ENCODE results near the gene DEPDC7. TPM values are rescaled to one million over a fixed set of nuclear protein-coding genes. Genes with fewer than 3 reads are reported as not detected.
A peak's percentile ranks its signal among the peaks of the same experiment; 100 is the strongest.

Gene DEPDC7
- total and polyA plus RNA-seq, 2 of the 13 experiments (the other 11 are each of a cell fraction or from before 2014, with no cell fraction given): 17.3 to 33.3 TPM

DNA sequence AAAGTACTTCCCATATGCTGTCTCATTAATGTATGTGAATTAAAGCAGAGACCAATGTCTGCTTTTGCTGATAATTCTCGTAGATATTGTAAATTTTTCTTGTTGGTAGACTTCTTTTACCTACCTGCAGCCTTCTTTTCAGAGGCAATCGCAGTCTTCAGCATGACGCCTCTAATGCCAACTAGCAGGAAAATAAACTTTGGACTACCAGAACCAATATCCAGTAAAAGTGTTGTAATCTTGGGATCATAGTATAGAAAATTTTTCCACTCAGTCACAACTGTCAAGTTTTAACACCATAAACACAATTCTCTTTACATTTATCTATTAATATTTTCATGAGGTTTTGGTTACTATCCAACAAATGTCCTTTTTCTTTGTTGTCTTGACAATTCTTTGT lies 2.3 kb downstream of the DEPDC7 start (continued):
- TF ChIP-seq KDM5A (IDR thresholded peaks at IDR 0.05; ENCODE audit: borderline replicate concordance, low read length): no peak; the same call in 1 of the 2 replicates

DNA sequence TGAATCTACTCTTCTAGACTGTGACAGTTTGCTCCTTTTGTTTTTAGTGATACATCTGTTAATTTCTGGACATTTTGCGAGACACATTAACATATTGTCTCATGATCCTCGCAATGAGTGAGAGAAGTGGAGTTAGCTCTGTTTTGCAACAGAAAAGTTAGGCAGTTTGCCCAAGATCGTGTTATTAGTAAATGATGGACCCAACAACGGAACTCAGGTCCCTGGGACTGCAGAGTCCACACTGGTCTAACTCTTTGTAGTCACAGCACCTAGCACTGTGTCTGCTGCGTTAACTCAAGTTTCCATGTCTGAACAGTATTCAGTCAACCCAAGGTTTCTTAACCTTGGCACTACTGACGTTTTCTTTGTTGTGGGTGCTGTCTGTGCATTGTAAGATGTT lies 3.2 kb downstream of the DEPDC7 start:
- Histone ChIP-seq H3K79me2 (ENCODE audit: insufficient read depth, low read length) (peaks cover 73% of the 10 kb centered on the region), H4K20me1 (ENCODE audit: insufficient read depth, low read length) (no peaks in the 10 kb centered on the region), H3K27me3 (ENCODE audit: control insufficient read depth in 1 of 2, insufficient read depth in 2 of 2, low read length in 2 of 2) (no peaks in the 10 kb centered on the region), H3K36me3 (replicated peaks in 1 of 2; ENCODE audit: control insufficient read depth in 1 of 2, insufficient read depth in 2 of 2, low read length in 2 of 2) (no peaks in the 10 kb centered on the region), H3K4me1 (ENCODE audit: insufficient read depth, low read length) (peaks cover 67% of the 10 kb centered on the region), H3K9me3 (ENCODE audit: low read length) (no peaks in the 10 kb centered on the region), H3K9ac (ENCODE audit: insufficient read depth, low read depth, low read length) (no peak overlapping the region; the same call in 1 of the 2 replicates), H3K27ac (ENCODE audit: extremely low read length, insufficient read depth, low read length) (peak overlapping the region; percentile 86), H3K4me3 (replicated peaks in 1 of 3; ENCODE audit: insufficient read depth in 1 of 3, low read depth in 2 of 3, low read length in 3 of 3) (peak overlapping the region in 1 of 3 experiments; percentile 32; a peak in 2 of 6 replicates), H2AFZ (ENCODE audit: low read length) (no peak overlapping the region), H3K4me2 (ENCODE audit: low read depth, low read length) (peak overlapping the region; percentile 80)
- ChIA-PET POLR2A (no interaction called here), CTCF (ENCODE audit: low intra/inter-chr PET ratio, low total read pairs) (no interaction called here)
- 55% methylated on average over 6 of the region's 6 CpGs for WGBS (ENCODE audit: low lambda C conversion rate)
- BruUV-seq (replicated peaks): no TSS peak
- in situ Hi-C loops (cut with HindIII; ENCODE audit: extremely low pct_ligation_motif_present, low pct_unique_long_range_greater_than_20kb): no loop called here
- ATAC-seq (no peak), FAIRE-seq (no peak), DNase-seq (ENCODE audit: low spot score) (no peak)
- intact Hi-C loops (cut with micrococcal nuclease; ENCODE audit: unreplicated experiment): loop anchor here (1.0 kb wide), 1 partner anchor 20 kb away; the partner anchor contains the start of gene TCP11L1
- no peak for TF ChIP-seq ZNF552 (CRISPR knock-in tag; IDR thresholded peaks at IDR 0.05; ENCODE audit: borderline replicate concordance)
- TF ChIP-seq ZNF567 (CRISPR knock-in tag; IDR thresholded peaks at IDR 0.05; ENCODE audit: borderline replicate concordance): no peak
- TF ChIP-seq, protein P1, sequence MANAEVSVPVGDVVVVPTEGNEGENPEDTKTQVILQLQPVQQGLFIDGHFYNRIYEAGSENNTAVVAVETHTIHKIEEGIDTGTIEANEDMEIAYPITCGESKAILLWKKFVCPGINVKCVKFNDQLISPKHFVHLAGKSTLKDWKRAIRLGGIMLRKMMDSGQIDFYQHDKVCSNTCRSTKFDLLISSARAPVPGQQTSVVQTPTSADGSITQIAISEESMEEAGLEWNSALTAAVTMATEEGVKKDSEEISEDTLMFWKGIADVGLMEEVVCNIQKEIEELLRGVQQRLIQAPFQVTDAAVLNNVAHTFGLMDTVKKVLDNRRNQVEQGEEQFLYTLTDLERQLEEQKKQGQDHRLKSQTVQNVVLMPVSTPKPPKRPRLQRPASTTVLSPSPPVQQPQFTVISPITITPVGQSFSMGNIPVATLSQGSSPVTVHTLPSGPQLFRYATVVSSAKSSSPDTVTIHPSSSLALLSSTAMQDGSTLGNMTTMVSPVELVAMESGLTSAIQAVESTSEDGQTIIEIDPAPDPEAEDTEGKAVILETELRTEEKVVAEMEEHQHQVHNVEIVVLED (CRISPR knock-in tag; IDR thresholded peaks at IDR 0.05; ENCODE audit: borderline replicate concordance): no peak
- TF ChIP-seq ZNF468 (CRISPR knock-in tag; IDR thresholded peaks at IDR 0.05): no peak
- no peak for TF ChIP-seq MAFG (CRISPR knock-in tag; IDR thresholded peaks at IDR 0.05)
- TF ChIP-seq ZNF557 (CRISPR knock-in tag; IDR thresholded peaks at IDR 0.05): no peak
- TF ChIP-seq ZNF790 (CRISPR knock-in tag; IDR thresholded peaks at IDR 0.05; ENCODE audit: borderline replicate concordance): no peak
- TF ChIP-seq, protein P2, sequence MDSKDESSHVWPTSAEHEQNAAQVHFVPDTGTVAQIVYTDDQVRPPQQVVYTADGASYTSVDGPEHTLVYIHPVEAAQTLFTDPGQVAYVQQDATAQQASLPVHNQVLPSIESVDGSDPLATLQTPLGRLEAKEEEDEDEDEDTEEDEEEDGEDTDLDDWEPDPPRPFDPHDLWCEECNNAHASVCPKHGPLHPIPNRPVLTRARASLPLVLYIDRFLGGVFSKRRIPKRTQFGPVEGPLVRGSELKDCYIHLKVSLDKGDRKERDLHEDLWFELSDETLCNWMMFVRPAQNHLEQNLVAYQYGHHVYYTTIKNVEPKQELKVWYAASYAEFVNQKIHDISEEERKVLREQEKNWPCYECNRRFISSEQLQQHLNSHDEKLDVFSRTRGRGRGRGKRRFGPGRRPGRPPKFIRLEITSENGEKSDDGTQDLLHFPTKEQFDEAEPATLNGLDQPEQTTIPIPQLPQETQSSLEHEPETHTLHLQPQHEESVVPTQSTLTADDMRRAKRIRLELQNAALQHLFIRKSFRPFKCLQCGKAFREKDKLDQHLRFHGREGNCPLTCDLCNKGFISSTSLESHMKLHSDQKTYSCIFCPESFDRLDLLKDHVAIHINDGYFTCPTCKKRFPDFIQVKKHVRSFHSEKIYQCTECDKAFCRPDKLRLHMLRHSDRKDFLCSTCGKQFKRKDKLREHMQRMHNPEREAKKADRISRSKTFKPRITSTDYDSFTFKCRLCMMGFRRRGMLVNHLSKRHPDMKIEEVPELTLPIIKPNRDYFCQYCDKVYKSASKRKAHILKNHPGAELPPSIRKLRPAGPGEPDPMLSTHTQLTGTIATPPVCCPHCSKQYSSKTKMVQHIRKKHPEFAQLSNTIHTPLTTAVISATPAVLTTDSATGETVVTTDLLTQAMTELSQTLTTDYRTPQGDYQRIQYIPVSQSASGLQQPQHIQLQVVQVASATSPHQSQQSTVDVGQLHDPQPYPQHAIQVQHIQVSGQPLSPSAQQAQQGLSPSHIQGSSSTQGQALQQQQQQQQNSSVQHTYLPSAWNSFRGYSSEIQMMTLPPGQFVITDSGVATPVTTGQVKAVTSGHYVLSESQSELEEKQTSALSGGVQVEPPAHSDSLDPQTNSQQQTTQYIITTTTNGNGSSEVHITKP (CRISPR knock-in tag; IDR thresholded peaks at IDR 0.05; ENCODE audit: low read depth): no peak
- TF ChIP-seq GABPA (IDR thresholded peaks at IDR 0.05; ENCODE audit: low read depth, low read length): no peak
- TF ChIP-seq GABPA (CRISPR knock-in tag; IDR thresholded peaks at IDR 0.05; ENCODE audit: low read depth): no peak
- TF ChIP-seq, protein P3, sequence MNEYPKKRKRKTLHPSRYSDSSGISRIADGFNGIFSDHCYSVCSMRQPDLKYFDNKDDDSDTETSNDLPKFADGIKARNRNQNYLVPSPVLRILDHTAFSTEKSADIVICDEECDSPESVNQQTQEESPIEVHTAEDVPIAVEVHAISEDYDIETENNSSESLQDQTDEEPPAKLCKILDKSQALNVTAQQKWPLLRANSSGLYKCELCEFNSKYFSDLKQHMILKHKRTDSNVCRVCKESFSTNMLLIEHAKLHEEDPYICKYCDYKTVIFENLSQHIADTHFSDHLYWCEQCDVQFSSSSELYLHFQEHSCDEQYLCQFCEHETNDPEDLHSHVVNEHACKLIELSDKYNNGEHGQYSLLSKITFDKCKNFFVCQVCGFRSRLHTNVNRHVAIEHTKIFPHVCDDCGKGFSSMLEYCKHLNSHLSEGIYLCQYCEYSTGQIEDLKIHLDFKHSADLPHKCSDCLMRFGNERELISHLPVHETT (CRISPR knock-in tag; conservative IDR thresholded peaks at IDR 0.05): no peak
- TF ChIP-seq, protein P4, sequence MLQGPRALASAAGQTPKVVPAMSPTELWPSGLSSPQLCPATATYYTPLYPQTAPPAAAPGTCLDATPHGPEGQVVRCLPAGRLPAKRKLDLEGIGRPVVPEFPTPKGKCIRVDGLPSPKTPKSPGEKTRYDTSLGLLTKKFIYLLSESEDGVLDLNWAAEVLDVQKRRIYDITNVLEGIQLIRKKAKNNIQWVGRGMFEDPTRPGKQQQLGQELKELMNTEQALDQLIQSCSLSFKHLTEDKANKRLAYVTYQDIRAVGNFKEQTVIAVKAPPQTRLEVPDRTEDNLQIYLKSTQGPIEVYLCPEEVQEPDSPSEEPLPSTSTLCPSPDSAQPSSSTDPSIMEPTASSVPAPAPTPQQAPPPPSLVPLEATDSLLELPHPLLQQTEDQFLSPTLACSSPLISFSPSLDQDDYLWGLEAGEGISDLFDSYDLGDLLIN (CRISPR knock-in tag; IDR thresholded peaks at IDR 0.05; ENCODE audit: borderline replicate concordance): no peak
